Measurements from ENCODE around the gene RAP2C.

RAP2C gene

DNA sequence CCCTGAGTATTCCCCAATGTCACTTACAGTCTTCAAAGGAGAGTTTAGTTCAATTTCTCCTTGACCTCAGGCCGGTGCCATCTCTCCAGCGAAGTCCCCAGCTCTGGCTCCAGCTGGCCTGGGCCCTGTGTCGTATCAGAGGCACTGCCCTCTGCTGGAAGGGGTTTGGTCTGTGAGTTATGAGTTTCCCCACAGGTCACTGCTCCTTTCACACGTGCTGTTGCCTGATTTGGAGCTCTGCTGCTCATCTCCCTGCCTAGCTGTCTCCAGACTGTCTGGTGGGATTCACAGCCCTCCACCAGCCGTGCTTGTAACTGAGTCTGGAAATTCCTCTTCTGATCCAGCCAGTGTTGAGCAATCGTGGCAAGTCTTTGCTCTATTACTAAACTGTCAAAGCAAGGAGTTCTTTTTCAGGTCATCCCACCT, at the start of gene RAP2C:
Gene RAP2C (minus strand): TSS at position 105 of the 426 bp plus-strand sequence. CDS start 2,179 bp downstream, outside the sequence.
- intact Hi-C loops (cut with DNase I): no loop called here
- DNase-seq: peak; percentile 30 to 87 (median 68)

DNA sequence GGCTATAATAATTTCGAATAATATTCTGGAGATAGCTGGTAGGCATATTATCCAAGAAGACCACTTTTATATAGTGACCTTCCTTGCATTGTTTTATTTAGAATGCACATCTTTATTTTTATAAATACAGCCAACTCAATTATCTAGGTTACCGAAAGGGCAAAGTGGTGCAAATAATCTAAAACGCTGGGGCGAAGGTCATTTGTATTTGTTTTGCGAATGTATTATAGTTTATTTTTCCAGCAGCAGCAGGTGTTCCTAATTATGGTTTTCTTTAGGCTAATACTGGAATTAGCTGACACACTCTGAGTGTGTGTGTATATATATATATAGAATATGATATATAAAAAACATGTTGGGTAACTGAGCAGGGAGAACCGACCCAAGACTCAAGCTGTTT, 48.1 kb upstream of the RAP2C start:
- DNase-seq: no peak
- intact Hi-C loops (cut with DNase I): no loop called here

DNA sequence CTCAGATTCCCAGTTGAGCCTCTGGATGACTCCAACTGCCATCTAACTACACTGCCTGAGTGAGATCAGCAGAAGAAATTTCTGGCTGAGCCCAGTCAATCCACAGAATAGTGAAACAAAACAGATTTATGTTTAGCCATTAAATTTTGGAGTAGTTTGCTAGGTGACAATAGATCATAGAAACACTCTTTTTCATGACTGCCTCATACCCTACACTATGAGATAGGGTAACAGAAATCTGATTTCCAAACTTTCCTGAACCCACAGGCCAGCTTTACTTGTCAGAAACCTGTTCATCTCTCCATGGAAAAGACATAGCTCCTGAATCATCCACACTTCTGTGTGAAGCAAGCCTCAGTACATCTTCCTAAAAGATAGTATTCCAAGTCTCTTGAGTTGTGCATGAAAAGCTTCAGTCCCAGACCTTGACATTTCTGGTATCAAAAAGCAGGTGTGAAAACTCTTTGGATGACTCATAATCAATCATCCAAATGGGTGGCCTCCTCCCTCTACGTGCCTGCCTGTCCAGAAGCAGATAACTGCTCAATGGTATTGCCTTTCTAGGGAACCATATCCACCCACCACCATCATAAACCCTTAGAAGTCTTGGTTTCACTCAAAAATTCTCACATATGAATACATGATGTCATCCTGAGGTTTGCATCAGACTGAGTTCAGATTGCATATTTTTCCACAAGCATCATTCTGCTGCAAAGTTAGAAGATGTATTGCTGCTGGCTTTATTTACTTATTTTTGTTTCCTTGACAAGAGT, 47.5 kb upstream of the RAP2C start:
- DNase-seq: no peak
- intact Hi-C loops (cut with DNase I): no loop called here

DNA sequence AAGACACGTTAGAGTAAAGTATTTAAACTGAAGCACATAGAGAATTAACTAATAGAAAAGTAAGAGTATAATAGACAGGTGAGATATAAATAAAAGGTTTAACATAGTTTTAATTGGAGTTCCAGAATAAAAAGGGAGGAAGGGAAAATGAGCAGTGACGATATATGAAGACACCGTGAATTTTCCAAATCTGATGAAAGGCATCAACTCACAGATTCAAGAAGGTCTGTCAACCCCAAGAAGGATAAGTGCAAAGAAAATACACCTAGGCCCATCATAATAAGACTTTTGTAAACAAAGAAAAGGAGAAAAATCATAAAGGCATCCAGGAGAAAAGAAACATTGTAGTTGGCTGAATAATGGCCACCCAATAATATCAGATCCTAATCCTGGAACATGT, 43.9 kb upstream of the RAP2C start:
- intact Hi-C loops (cut with DNase I): no loop called here

DNA sequence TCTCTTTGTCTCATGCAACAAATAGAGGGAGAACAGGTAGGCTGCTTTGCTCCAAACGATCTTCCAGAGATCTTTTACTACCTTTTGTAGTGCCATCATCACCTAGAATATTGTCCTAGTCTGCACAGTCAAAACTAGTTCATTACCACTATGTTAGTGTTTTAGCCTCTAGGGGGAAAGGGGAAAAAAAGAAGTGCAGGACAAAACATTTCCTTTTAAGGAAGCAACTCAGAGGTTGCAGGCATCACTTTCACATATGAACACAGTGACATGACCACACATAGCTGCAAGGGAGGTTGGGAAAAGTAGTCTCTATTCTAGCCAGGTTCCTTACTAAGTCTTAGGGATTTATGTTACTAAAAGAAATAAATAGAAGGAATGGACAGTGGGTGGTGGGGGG, 39.3 kb upstream of the RAP2C start:
- no peak for DNase-seq
- intact Hi-C loops (cut with DNase I): no loop called here

More for the DNA sequence above, 43.9 kb upstream of the RAP2C start:
- DNase-seq: no peak

DNA sequence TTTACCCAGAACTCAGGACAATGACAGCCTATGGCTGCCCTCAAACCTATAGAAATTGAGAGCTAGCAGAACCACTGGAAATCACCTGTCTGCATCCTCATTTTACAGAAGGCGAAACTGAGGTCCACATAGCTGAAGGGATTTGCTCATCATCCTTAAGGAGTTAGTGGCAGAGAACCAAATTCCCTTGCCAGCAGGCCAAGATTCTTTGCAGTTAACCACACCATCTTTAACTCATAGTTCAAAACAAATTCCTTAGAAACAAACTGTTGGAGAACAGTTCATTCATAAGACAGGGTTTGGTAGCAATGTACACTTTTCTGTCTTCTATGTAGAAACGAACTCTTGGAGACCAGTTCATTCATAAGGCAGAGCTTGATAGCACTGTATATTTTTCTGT, 37.9 kb upstream of the RAP2C start:
- intact Hi-C loops (cut with DNase I): no loop called here
- DNase-seq: no peak

DNA sequence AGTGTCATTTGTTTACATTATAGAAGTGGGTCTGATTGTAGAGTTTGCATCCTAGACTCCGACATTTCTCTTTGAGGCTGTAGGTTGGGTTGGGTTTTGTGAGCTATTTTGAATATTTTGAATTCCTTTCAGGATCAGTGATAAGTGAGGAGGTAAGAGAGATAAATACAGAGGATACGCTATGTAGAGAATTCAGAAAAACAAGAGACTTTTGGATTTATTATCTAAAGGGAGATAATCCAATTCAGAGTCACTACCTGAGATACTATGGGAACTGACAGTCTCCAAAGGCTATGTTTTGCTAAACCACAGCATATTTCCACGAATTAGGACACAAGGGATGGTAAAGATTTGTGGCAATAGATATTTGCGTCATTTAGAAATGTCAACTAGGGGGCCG, 16.9 kb upstream of the RAP2C start:
- no peak for DNase-seq
- intact Hi-C loops (cut with DNase I): no loop called here

DNA sequence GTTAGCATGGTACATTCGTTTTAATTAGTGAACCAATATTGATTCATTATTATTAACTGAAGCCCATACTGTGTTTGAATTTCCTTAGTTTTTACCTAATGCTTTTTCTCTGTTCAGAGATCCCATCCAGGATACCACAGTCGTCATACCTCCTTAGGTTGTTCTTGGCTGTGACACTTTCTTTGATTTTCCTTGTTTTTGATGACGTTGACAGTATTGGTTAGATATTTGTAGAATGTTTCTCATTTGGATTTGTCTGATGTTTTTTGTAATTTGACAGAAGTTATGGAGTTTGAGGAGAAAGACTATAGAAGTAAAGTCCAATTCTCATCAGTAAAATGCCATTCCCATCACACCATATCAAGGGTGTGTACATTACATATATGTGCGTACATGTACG, 16.2 kb upstream of the RAP2C start:
- intact Hi-C loops (cut with DNase I): no loop called here

DNA sequence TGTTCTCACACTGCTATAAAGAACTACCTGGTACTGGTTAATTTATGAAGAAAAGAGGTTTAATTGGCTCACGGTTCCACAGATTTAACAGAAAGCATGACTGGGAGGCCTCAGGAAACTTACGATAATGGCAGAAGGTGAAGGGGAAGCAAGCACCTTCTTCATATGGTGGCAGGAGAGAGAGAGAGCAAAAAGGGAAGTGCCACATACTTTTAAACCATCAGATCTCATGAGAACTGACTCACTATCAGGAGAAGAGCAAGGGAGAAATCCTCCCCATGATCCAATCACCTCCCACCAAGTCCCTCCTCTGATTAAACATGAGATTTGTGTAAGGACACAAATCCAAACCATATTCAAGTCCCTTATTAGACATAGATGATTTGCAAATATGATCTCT, 12.3 kb upstream of the RAP2C start:
- no peak for DNase-seq
- intact Hi-C loops (cut with DNase I): no loop called here

More for the DNA sequence above, 16.2 kb upstream of the RAP2C start:
- no peak for DNase-seq

DNA sequence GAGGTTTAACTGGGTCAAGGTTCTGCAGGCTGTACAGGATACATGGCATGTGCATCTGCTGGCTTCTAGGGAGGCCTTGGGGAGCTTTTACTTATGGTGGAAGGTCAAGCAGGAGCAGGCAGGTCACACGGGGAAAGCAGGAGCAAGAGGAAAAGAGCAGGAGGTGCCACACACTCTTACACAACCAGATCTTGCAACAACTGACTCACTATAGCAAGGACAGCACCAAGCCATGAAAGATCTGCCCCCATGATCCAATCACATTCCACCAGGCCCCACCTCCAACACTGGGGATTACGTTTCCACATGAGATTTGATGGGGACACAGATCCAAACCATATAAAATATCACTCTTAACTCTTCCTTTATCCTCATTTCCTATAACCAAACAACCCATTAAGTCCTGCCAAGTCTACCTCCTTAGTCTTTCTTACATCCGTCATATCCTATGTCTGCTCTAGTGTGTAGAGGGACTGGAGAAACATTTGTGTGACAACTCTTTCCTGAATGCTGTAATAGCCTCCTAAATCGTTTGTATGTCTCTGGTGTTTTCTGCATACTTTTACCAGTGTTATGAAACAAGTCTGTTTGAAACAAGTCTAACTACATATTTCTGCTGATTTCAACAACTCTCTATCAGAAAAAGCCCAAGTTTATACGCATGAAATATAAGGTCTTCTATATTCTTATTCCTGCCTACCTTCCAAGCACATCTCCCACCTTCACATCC, 8.3 kb upstream of the RAP2C start:
- intact Hi-C loops (cut with DNase I): no loop called here

DNA sequence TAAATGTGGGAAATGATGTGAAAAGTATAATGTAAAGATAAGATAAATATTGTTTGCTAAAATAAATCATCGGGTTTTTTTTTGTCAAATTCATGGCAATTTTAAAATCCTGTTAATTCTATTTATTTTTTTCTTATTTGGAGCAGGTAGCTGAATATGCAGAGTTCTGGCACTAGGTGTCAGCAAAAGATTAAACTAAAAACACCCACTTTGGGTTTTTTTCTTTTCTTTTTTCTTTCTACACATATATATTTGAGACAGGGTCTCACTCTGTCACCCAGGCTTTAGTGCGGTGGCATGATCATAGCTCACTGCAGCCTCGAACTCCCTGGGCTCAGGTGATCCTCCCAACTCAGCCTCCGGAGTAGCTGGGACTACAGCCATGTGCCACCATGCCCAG, 6.9 kb upstream of the RAP2C start:
- intact Hi-C loops (cut with DNase I): no loop called here
- no peak for DNase-seq

More for the DNA sequence above, 8.3 kb upstream of the RAP2C start:
- DNase-seq: no peak

DNA sequence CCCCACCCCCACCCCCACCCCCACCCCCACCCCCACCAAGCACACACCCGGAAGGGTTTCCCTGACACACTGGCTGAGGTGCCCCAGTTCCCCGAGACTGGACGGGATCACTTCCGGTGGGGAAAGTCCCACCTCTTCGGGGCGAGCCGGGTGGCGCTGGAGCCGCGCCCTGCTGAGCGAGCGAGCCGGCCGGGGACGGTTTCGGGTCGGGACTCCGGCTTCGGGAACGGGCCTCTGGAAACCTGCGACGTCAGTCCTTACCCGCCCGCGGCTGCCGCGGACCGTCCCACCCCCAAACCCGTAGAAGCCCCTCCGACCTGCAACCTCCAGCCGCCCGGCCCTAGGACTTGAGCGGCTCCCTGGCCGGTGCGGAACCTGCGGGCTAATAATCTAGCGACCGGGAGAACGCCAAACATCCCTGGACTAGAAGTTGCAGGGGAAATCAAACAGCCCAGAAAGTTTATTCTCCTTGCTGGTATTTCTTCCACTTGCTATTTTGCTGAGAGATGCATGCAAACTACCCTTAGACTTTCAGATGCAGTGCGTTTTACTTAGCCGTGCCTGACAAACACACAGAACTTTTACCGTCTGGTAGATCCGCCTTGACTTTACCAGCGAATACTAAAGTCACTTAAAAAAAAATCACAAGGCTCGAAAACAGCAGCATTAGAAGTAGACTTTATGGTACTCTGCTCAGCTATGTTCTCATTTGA, 991 bp downstream of the RAP2C start:
- intact Hi-C loops (cut with DNase I): no loop called here
- peak; percentile 26 to 91 (median 80) for DNase-seq

DNA sequence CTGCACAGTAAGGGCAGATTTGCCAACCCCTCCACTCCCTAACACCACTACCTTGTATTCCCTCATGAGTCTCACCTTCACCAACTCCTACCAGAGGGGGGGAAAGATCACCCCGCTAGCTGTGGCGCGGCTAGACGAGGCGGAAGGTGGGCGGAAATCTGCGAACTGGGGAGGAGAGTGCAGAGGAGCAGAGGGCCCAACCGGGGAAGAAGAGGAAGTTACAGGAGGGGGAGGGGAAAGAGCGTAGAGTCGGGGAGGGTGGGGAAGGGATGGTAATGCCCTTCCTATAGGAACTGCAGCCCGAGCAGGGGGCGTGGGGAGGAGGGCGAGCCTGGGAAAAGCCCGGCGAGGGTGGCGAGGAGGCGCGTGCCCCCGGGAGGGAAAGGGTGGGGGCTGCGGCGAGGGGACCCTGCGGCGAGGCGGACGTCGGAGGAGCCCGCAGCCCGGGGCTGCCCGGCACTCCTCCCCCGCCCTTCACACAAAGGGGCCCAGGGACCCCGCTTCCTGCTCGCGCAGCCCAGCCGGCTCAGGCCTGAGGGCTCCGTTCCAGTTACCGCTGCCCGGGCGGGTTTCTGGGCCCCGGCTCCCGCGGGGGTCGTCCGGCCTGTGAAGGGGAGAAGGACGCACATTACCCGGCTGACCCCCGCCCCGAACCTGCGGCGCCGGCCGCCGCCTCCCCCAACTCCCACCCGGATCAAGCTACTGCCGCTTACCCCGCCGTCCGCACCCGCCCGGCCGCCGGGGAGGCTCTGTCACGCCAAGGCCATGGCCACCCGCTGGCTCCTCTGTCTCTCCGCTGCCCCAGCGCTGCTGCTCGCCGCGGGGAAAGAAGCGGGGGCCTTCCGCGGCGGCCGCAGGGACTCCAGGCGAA, 1.8 kb downstream of the RAP2C start:
- DNase-seq: peak in 41 of 42 donors; percentile 1 to 71 (median 47)
- intact Hi-C loops (cut with DNase I): no loop called here

DNA sequence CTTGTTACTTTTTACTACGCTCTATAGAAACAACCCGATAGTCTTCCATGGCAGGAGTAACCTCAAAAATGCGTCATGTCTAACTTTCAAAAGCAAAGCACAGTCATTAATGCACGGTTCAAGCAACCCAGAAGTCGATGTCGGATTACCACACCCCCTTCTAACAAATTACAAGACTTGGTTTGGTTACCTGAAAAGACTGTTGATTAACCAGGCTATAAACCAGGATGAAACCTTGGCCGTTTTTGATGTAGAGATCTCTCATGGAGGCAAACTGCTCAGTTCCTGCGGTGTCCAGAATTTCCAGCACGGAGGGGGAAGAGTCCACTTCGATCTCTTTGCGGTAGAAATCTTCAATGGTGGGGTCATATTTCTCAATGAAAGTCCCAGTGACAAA, 2.4 kb downstream of the RAP2C start:
- intact Hi-C loops (cut with DNase I): no loop called here
- DNase-seq: peak in 2 of 42 donors; percentile 1

DNA sequence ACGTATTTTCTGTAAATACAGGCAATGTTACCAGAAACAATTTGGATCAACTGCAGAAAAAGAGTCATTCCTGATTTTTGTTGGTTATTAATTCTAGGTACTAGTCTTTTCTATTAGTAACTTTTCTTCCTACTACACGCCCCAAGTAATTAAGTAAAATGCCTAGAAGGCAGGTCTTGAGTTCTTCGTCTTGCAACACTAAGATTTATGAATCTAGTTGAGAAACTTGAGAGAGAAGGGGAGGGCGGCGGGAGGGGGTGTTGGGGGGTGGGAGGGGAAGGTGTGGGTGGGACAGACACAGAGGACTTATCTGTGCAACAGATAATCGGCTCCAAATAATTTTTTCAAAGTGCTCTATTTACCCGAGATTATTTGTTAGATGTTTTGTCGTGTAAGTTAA, 3.0 kb downstream of the RAP2C start:
- intact Hi-C loops (cut with DNase I): no loop called here
- DNase-seq: no peak

DNA sequence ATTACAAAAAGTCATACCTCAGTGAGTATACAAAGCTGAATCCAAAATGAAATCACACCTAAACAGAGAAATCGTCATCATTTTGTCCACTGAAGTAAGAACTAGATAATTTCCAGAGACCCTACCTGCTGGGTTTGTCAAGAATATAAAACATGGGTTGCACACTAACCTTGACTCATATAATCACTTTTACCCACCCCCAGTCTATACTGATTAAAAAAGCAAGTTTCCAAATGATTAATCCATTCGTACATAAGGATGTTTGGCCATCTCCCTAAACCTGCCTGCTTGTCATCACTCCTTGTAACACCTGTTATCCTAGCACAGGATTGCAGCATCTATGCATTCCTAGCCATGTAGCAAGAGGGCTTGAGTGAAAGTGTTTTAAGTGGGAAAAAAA, 4.7 kb downstream of the RAP2C start:
- DNase-seq: no peak
- intact Hi-C loops (cut with DNase I): no loop called here

DNA sequence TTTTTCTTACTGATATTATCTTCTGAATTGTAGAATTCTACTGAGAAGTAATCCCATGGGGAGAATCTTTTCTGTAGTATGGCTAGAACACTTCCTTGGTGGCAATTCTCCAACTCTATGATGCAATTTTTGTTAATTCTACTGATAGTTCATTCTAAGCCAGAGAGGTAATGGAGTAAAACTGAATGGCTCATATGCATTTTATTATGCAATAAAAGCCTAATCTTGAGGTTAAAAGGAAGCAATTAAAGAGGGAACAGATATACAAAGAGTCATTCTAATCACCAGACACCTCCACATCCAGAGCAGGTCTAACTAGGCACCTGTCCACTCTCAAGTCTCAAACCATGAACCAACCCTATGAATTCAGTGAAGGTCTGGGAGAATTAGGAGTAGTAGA, 9.7 kb downstream of the RAP2C start:
- intact Hi-C loops (cut with DNase I): no loop called here
- DNase-seq: no peak

DNA sequence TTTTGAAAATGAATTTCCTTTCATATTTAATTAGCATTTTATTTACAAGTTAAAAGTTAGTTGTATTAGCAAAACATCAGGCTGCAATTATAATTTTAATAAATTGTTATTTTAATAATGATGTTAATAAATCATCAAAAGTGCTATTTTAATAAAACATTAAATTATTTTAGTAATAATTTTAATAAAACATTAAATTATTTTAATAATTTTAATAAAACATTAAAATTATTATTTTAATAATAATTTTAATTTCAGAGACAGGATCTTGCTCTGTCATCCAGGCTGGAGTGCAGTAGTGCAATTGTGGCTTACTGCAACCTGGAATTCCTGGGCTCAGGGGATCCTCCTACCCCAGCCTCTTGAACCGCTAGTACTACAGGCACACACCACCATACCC, 10.8 kb downstream of the RAP2C start:
- intact Hi-C loops (cut with DNase I): no loop called here

DNA sequence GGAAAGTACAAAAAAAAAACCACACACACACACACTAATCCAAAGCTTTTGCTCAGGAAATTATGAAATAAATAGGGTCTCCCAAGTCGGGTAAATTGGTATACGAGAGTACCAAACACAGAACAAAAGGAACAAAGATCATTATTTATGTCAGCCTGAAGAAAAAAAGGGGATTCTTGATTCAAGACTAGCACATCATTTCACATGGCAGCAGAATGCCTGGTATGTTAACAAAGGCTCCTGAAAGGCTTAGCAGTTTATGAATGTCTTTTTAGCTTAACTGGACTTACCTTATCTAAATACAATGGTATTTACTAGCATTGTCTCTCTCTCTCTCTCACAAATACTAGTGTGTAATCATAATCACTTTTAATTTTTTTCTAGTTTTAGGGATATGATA, 11.3 kb downstream of the RAP2C start:
- intact Hi-C loops (cut with DNase I): no loop called here
- DNase-seq: no peak

More for the DNA sequence above, 10.8 kb downstream of the RAP2C start:
- no peak for DNase-seq
